Jurkat, Clone E6-1 (cell line): Measurements from ENCODE around the gene ETS1.

Experiments
- DNase-seq: peaks from one replicate; pipeline ENCODE4 v3.0.0-alpha.2; 2011; ENCODE audit warnings: low read depth, low spot score
- H3K4me3 ChIP-seq: 2 replicates; pipeline ENCODE4 v1.5.1; 2011; ENCODE audit warnings: mild to moderate bottlenecking, low read length, control low read depth, moderate library complexity

The ETS1 gene

DNA sequence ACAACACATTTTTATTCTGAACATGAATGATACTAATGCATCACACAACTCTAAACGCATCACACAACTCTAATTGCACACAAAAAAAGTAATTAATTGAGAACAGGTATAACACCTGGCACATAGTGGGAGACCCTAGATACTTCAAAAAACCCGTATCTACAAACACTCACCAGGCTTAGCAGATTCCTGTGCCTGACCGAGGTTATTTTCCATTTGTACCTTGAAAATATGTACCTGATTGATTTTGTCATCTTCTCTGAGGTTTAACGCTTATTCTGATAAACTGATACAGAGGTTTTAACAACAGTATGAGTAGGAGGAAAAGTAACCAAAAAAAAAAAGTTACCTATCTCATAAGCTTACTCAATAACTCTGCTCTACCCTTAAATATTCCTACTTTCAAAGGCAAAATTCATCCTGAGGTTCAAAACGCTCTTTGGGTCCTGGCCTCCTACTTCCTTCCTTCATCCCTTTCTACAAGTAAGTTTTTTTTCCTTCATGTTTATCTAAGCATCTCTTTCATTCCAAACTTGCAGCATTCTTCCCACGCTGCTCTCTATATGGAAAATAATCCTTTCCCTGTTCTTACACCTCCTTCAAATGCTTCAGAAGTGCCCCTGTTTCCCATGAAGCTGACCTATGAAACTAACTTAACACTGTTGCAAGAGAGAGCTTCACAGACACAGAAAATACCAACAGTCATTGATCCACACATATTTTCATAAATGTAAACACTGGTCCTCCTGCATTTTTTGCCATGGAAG lies 73.3 kb downstream of the ETS1 start:
- no peak overlapping the region for H3K4me3 ChIP-seq

DNA sequence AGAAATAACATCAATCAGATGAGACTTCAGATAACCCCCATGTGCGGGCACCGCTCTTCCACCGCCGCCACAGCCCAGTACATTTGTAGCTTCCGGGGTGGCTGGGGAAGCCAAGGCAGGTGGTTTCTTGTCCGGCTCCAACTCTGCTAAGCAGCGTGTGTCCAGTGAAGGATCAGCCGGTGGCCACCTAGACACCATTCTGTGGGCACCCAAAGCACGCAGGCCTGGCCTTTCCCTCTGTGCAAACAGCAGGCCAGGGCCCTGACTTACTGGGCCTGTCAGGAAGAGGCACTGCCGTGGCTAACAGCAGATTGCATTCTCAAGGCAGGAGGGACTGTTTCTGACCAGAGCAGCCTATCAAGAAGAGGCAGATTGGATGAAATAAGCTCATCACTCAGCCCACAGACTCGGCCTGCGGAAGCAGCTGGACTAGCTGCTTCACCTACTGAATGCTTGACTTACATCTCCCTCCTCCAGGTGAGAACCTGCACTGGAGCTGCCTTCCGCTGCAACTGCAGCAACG lies 74.8 kb downstream of the ETS1 start:
- DNase-seq, result no peak
- H3K4me3 ChIP-seq, result peak overlapping the region; percentile 30

More for the DNA sequence above, 73.3 kb downstream of the ETS1 start:
- no peak for DNase-seq

DNA sequence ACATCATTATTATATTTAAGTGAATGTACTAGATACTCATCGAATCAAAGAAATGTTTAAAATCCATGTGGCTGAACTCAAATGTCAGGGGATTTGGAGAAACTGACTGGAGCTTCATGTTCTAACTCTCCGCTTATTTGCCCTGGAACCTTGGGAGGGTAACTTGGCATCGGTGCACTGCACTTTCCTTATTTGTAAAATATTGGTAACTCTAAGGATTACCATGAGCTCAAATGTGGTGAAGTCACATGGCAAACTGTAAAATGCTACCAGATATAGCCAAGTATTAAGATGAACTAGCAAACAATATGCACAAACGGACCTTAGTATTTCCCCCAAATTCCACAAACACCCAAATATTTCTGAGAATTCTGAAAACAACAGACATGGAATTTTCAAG lies 75.6 kb downstream of the ETS1 start:
- DNase-seq, result no peak
- no peak overlapping the region for H3K4me3 ChIP-seq

GRCh38 chr11:128509621-128510389 lies 77.6 kb downstream of the ETS1 start:
- H3K4me3 ChIP-seq, result no peak overlapping the region
- DNase-seq, result no peak

GRCh38 chr11:128508770-128509510 lies 78.4 kb downstream of the ETS1 start:
- DNase-seq, result no peak
- no peak overlapping the region for H3K4me3 ChIP-seq

DNA sequence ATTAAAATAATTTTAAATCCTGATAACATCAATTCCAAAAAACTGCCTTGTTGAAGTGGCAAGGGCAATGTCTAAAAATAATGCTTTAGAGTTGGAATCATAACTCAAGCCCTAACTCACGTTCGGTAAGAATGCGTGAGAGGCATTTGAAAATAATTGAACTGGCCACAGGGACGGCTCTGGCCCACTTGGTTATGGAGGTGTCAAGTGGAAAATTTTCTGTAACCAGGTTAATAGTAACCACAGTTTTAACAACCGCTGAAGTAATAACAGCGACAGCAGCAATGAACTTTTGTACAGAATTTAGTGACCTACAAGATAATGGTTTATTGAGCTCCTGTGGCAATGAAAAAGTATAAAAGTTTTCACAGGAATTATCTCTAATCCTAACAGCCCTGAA lies 79.4 kb downstream of the ETS1 start:
- no peak for DNase-seq
- H3K4me3 ChIP-seq, result no peak overlapping the region

DNA sequence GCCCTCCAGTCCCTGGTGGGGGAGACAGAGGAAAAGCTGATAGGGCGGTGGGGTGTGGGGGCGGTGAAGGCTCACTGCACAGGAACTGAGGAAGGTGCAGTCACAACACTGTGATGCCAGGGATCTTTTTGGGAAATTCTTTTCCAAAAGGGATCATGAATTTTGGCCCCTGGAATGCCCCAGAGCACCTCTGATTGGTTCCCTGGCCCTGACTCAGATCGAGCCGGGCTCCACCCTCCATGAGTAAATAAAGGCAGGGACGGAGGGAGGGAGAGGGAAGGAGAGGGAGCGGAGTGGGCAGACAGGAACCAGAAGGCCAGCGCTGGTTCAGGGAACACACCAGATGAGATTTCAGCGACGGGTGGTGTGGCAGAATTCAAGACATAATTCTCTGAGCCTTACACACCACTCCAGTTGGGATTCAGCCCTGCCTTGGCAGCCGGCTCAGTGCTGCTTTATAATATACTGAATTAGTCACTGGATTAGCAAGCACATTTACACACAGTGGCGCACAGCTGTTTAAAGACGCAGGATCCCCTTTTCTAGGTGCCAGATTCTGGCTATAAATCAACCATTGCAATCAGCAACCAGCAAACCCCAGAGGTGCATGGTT lies 80.3 kb downstream of the ETS1 start:
- H3K4me3 ChIP-seq, result no peak overlapping the region

DNA sequence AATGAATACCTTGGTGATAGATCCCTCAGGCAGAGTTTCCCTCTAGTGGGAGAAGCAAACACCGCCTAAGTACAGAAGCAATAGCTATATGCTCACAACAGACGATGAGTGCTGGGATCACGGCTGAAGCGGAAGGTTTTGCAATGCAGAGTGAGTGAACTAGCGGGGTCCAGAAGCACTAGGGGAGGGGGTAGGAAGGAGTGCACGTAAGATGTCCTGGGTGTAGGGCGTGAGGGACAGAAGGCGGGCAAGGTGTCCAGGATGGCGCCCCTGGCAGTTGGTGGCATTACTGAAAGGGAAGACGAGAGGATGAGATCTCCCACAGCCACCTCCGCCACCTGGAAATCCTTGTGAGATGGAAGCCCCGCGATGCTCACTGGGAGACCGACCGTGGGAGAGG lies 81.0 kb downstream of the ETS1 start:
- no peak overlapping the region for H3K4me3 ChIP-seq
- DNase-seq, result no peak

More for the DNA sequence above, 80.3 kb downstream of the ETS1 start:
- DNase-seq, result no peak

DNA sequence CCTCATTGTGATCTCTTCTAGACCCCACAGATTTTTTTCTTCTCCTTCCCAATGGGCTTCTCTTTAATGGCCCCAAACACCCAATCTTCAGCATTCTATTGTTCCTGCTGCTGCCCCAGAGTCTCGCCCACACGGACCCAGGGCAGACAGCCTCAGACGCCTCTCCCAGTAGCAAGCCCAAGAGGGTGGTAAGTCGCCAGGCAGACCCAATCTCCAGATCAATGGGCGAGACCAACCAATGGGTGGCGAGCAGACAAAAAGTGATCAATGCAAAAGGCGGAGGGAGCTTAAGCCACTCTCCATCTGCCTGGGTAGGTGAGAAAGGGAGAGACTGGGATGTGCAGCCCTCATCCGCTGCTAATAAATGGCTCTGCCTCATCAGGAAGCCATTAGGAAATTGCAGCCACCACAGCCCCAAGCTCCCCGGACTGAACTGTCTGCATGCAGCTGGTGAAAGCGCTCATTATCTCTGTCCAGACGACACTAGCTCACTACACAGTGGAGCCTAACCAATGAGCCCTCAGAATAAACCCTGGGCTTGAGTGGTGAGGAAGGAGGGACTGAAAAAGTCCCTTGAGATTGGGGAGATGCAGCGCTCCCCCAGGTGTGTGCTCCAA lies 81.8 kb downstream of the ETS1 start:
- no peak overlapping the region for H3K4me3 ChIP-seq
- DNase-seq, result no peak

DNA sequence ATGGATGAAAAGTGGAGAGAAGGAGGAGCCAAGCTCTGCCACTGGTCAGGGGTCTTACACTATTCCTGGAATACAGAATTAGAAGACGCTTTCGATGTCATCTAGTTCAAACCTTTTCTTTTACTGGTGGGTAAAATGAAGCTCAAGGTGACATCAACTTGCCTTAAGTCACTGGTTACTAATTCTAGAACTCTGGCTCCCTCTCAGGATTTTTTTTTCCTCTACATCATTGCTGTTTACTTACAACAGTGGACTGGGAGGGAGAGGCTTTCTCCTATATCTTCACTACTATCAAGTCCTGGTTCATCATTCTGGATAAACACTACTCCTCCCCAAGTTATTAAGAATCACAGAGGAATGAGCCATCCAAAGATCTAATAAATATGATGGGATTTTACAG lies 82.9 kb downstream of the ETS1 start:
- H3K4me3 ChIP-seq, result no peak overlapping the region
- DNase-seq, result no peak

- H3K4me3 ChIP-seq, result no peak overlapping the region
- no peak for DNase-seq
Observed at GRCh38 chr11:128503245-128503991, 83.9 kb downstream of the ETS1 start.

DNA sequence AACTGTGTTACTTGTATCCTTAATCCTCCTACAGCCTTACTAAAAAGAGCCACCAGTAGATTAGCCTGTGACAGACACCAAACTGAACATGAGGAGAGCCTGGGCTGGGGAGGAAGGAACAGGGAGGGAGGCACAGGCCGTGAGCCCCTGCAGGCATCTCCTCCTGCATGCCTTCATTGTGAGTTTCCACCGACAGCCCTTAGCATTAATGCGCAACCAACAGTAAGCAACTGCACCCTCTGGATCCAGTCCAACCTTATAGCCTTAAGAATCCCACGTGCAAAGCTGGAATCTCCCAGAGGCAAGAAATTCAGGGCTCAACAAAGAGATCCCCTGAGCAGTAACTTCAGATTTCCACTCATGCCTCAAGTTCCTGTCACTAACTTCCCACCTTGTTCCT lies 84.6 kb downstream of the ETS1 start:
- no peak for DNase-seq
- no peak overlapping the region for H3K4me3 ChIP-seq

DNA sequence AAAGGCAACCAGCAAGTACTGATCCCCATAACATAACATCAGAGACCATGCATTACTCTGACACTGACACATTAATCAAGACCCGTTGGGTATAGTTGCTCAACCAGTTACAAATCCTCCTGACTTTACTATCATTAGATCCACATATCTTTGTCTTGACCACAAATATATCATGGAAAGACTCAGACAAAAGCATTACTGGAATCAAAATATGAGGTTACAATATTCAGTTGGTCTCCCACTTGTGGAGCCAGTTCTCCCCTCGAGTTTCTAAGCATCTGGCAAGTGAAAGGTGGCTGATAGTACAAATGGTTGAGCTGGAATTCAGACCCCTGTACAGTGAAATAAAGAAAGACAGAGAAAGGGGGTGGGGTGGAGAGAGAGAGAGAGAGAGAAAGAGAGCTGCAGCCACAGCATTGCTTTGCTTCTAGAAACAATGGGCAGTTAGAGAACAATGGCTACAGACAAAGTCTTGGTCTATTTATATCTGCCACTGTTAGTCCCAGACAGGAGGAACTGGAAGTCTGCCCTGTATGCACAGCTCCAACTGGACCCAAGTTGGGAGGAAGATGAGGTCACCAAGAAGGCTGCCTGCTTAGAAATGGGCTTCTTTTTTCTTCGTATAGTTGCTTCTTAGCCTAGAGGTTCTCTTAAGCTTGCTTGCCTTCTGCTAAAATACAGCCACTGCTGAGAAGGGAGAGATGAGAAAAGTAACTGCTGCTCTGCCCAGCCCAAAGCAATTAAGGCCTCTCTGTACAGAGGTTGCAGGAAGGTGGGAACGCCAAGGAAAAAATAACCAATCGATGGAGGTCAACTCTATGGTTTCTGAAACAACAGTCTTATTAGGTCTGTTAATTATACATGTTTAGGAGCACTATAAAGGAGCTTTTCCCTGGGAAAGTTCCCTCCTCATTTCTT lies 85.5 kb downstream of the ETS1 start:
- no peak overlapping the region for H3K4me3 ChIP-seq
- DNase-seq, result no peak

DNA sequence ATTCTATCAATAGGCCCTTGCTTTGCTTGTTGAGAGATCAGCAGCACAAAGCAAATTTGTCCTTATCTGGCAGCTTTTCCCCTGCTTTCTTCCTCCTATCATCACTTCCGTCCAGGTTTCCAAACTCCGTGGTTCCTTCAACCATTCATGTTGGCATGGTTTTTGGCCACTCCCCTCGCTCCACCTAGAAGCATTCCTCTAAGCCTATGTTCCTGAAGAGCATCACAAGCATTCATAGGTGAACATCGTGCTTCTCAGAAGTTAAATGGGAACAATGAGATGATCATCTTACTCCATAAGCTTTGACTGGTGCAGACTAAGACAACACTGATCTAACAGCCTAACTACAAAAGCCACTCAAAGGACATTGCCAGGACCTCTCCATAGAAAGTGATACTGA lies 86.3 kb downstream of the ETS1 start:
- no peak overlapping the region for H3K4me3 ChIP-seq
- no peak for DNase-seq

GRCh38 chr11:128500493-128500892 lies 86.9 kb downstream of the ETS1 start:
- DNase-seq, result no peak
- no peak overlapping the region for H3K4me3 ChIP-seq

GRCh38 chr11:128499613-128500253 lies 87.6 kb downstream of the ETS1 start:
- DNase-seq, result no peak
- no peak overlapping the region for H3K4me3 ChIP-seq

DNA sequence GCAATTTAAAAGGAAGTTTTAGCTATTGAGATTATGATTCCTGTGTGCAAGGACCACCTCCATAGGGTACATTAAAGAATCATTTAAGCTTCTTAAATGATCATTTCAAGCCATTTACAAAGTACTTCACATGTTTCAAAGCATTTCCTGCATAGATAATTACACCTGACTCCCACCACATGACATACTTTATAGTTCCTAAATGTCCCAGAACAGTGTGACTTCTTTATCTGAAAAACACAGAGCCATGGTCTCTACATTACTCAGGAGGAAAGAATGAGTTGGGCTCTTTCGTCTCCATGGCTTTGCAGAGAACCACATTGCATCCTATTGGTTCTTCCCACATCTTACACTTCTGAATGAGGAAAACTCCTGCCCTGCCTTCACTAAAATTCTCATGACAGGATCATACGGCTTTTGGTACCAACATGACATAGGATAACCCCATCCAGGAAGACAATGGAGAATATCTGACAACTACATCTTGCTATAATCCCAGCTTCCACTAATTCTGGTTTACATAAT lies 88.6 kb downstream of the ETS1 start:
- no peak overlapping the region for H3K4me3 ChIP-seq
- DNase-seq, result peak; percentile 50
